Neural progenitor cell (in vitro differentiated cells): Measurements from ENCODE around the gene MBD2.

Experiments
- CTCF ChIP-seq: fragments of 200-600 bp; sonication (generic); IDR thresholded peaks from 2 replicates; pipeline ENCODE4 v1.5.1; 2017; ENCODE audit warnings: antibody characterized with exemption, mild to moderate bottlenecking
- EZH2 ChIP-seq: fragments of 200-600 bp; sonication (generic); IDR thresholded peaks from 2 replicates; pipeline ENCODE4 v1.6.1; 2017; ENCODE audit warnings: antibody characterized with exemption, mild to moderate bottlenecking, moderate library complexity

- no peak for TF ChIP-seq CTCF
- no peak for TF ChIP-seq EZH2
Observed at GRCh38 chr18:54169431-54170403, 54.8 kb downstream of the MBD2 start.
